ENCODE measurements around the gene GNAS-AS1.

GNAS-AS1 gene

DNA sequence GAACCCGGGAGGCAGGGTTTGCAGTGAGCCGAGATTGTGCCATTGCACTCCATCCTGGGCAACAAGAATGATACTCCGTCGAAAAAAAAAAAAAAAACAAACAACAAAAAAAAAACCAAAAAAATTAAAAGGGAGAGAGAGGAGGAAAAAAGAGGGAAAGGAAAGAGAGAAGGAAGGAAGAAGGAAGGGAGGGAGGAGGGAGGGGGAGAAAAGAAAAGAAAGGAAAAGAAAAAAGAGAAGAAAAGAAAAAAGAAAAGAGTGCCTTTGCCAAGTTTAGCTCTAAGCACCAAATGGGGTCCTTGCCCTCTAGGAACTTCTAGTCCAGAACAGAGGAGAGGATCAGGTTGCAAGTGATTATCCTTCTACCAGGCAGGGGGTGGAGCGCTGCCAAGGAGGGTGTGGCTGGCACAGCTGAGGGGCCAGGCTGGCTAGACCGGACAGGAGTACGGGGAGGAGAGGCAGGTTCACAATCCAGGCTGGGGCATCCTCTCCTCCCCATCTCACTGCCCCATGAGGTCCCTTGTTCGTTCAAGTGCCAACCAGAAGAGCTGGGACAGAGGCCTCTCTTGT is 20.9 kb upstream of the GNAS-AS1 start:
- H3F3A ChIP-seq (ENCODE audit: insufficient read depth), result no peaks in the 10 kb centered on the region
- no peak for TF ChIP-seq EZH2phosphoT487 (conservative IDR thresholded peaks at IDR 0.05; ENCODE audit: low read length)
- TF ChIP-seq CTCF (IDR thresholded peaks at IDR 0.05; ENCODE audit: insufficient read depth, low read length, poor library complexity, severe bottlenecking), result no peak
- H3K9me2 ChIP-seq (replicated peaks; ENCODE audit: insufficient read depth, low read length), result no peaks in the 10 kb centered on the region
- no peak overlapping the region for H3K4me2 ChIP-seq (ENCODE audit: low read depth, low read length, poor library complexity, severe bottlenecking)
- no peak overlapping the region for H3K4me3 ChIP-seq (ENCODE audit: insufficient read depth, low read length, poor library complexity, severe bottlenecking)
- H3K9me3 ChIP-seq (ENCODE audit: insufficient read depth, low read length), result no peaks in the 10 kb centered on the region
- H3K27ac ChIP-seq (ENCODE audit: low read depth, low read length), result no peak overlapping the region
- H3K36me3 ChIP-seq (ENCODE audit: low read length), result no peaks in the 10 kb centered on the region
- H3K79me2 ChIP-seq (ENCODE audit: insufficient read depth, low read length), result no peaks in the 10 kb centered on the region
- H2AFZ ChIP-seq (ENCODE audit: low read depth, low read length, severe bottlenecking), result no peak overlapping the region
- no peaks in the 10 kb centered on the region for H3K27me3 ChIP-seq (ENCODE audit: low read length)
- H3K9ac ChIP-seq (ENCODE audit: low read length), result no peak overlapping the region
- no peaks in the 10 kb centered on the region for H4K20me1 ChIP-seq (ENCODE audit: low read depth, low read length)

DNA sequence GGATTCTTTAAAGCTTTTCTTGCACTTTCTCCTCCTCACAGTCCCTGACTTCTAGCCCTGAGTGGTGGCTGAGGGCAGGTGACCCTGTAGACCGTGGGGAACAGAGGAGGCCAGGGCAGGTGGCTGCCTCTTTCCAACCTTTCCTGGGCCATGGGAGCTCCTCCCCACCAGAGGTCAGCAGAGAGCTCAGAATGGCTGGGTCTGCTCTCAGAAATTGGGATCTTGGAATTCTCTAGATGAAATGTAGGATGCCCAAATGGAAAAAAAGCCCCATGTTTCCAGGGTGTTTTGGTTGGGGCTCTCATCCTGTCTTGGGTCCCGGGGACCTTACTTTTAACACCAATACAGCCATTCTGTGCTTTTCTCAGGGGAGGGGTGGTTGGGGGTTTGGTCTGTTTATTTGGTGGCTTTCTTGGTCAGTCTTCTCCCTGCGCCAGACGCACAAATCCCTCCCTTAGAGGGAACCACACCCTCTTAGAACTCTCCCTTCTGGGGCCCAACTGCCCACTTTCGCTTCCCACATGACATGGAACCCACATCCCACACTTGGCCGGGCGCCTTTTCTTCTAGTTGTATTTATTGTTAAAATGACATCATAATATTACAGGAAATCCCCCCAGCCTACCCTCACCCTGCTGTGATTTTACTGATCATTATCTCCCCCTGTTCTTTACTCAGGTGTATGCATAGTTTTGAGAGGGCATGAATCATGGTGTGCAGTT is 19.8 kb upstream of the GNAS-AS1 start:
- no peak overlapping the region for H3K4me2 ChIP-seq (ENCODE audit: low read depth, low read length, poor library complexity, severe bottlenecking)
- H3K27ac ChIP-seq (ENCODE audit: low read depth, low read length), result no peak overlapping the region
- H3K4me3 ChIP-seq (ENCODE audit: insufficient read depth, low read length, poor library complexity, severe bottlenecking), result no peak overlapping the region
- no peaks in the 10 kb centered on the region for H3F3A ChIP-seq (ENCODE audit: insufficient read depth)
- H3K9ac ChIP-seq (ENCODE audit: low read length), result no peak overlapping the region
- peak; percentile 79 for TF ChIP-seq CTCF (IDR thresholded peaks at IDR 0.05; ENCODE audit: insufficient read depth, low read length, poor library complexity, severe bottlenecking)
- no peak for TF ChIP-seq EZH2phosphoT487 (conservative IDR thresholded peaks at IDR 0.05; ENCODE audit: low read length)
- H3K9me3 ChIP-seq (ENCODE audit: insufficient read depth, low read length), result no peaks in the 10 kb centered on the region
- no peak overlapping the region for H2AFZ ChIP-seq (ENCODE audit: low read depth, low read length, severe bottlenecking)
- no peaks in the 10 kb centered on the region for H3K27me3 ChIP-seq (ENCODE audit: low read length)
- H3K9me2 ChIP-seq (replicated peaks; ENCODE audit: insufficient read depth, low read length), result no peaks in the 10 kb centered on the region
- H4K20me1 ChIP-seq (ENCODE audit: low read depth, low read length), result no peaks in the 10 kb centered on the region
- H3K79me2 ChIP-seq (ENCODE audit: insufficient read depth, low read length), result no peaks in the 10 kb centered on the region
- no peaks in the 10 kb centered on the region for H3K36me3 ChIP-seq (ENCODE audit: low read length)

DNA sequence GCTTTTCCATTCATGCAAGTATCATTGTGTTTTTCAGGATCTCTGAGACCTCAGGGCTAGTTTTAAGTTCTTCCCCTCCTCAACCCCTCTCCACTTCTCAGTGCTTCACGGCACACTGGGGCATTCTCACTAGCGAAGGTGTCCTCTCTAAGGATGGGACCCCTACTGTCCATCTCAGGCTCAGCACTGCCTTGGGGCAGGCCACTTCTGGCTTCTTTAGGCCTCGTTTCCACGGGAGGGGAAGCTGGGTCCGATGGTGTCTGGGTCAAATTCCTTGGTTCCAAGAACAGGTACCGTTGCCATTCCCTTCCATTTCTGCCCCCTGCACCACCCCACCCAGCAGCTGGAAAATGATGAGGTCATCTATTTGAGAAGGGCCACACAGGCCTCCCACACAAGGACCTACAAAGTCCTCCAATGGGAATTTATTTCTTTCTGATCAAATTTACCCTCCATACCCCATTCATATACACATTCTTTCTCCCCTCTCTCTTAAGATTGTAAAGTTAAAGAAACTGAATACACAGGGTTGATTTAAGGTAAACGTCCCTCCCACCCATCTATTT is 19.0 kb upstream of the GNAS-AS1 start:
- Histone ChIP-seq H3K27me3 (ENCODE audit: low read length) (no peaks in the 10 kb centered on the region), H3K36me3 (ENCODE audit: low read length) (no peaks in the 10 kb centered on the region), H3K9ac (ENCODE audit: low read length) (no peak overlapping the region), H3K27ac (ENCODE audit: low read depth, low read length) (no peak overlapping the region), H3K9me3 (ENCODE audit: insufficient read depth, low read length) (no peaks in the 10 kb centered on the region), H3F3A (ENCODE audit: insufficient read depth) (no peaks in the 10 kb centered on the region), H2AFZ (ENCODE audit: low read depth, low read length, severe bottlenecking) (no peak overlapping the region), H3K4me3 (ENCODE audit: insufficient read depth, low read length, poor library complexity, severe bottlenecking) (no peak overlapping the region), H4K20me1 (ENCODE audit: low read depth, low read length) (no peaks in the 10 kb centered on the region), H3K79me2 (ENCODE audit: insufficient read depth, low read length) (no peaks in the 10 kb centered on the region), H3K4me2 (ENCODE audit: low read depth, low read length, poor library complexity, severe bottlenecking) (no peak overlapping the region), H3K9me2 (replicated peaks; ENCODE audit: insufficient read depth, low read length) (no peaks in the 10 kb centered on the region)
- TF ChIP-seq CTCF (IDR thresholded peaks at IDR 0.05; ENCODE audit: insufficient read depth, low read length, poor library complexity, severe bottlenecking), result no peak
- no peak for TF ChIP-seq EZH2phosphoT487 (conservative IDR thresholded peaks at IDR 0.05; ENCODE audit: low read length)

All from SU-DHL-6 (cell line).